ENCODE data around the gene ACER3. TPM values are rescaled to one million over a fixed set of nuclear protein-coding genes. Genes with fewer than 3 reads are reported as not detected.

ACER3 gene
- total and polyA plus RNA-seq, 8 donors, result 2.1 to 25.9 (median 8.5) TPM

- TF ChIP-seq EP300 (IDR thresholded peaks at IDR 0.05) (no peak), POLR2A (IDR thresholded peaks at IDR 0.05) (no peak), CTCF (IDR thresholded peaks at IDR 0.05) (no peak), POLR2AphosphoS5 (IDR thresholded peaks at IDR 0.05) (no peak)
- H3K27ac ChIP-seq, result peak overlapping the region; percentile 3 to 75 (median 52)
- peaks cover 0 to 16% (median 7%) of the 10 kb centered on the region in 3 donors for H3K27me3 ChIP-seq
- DNase-seq, result no peak
- H3K9me3 ChIP-seq, result no peaks in the 10 kb centered on the region
- intact Hi-C loops (cut with DNase I; ENCODE audit: low total_unique reads), result no loop called here
- H3K4me1 ChIP-seq, result peaks cover 0 to 5% (median 0%) of the 10 kb centered on the region in 4 donors
- 42 to 66% (median 57%) methylated on average over 2 of the region's 2 CpGs for WGBS, 5 donors
- no peaks in the 10 kb centered on the region for H3K36me3 ChIP-seq
- no peak overlapping the region for H3K4me3 ChIP-seq
Observed at GRCh38 chr11:77026743-77027142, 166.0 kb downstream of the ACER3 start.

- H3K27ac ChIP-seq, result peak overlapping the region in 4 of 5 donors; percentile 3 to 75 (median 51)
Observed at GRCh38 chr11:77027275-77027674, 166.6 kb downstream of the ACER3 start.

GRCh38 chr11:77029829-77030228, 169.1 kb downstream of the ACER3 start:
- H3K4me1 ChIP-seq, result peaks cover 0 to 7% (median 2%) of the 10 kb centered on the region in 4 donors
- peak; percentile 53 to 63 for DNase-seq
- intact Hi-C loops (cut with DNase I; ENCODE audit: low total_unique reads), result no loop called here
- H3K27ac ChIP-seq, result peak overlapping the region in 3 of 5 donors; percentile 55 to 78 (median 63)
- TF ChIP-seq POLR2A (IDR thresholded peaks at IDR 0.05) (no peak), POLR2AphosphoS5 (IDR thresholded peaks at IDR 0.05) (peak in 2 of 3 donors; percentile 48 to 74)
- H3K36me3 ChIP-seq, result no peaks in the 10 kb centered on the region
- WGBS, 5 donors, result 29 to 50% (median 47%) methylated on average over 7 of the region's 7 CpGs
- peaks cover 0 to 23% (median 7%) of the 10 kb centered on the region in 3 donors for H3K27me3 ChIP-seq
- H3K9me3 ChIP-seq, result no peaks in the 10 kb centered on the region
- no peak overlapping the region for H3K4me3 ChIP-seq

More at GRCh38 chr11:77027275-77027674, 166.6 kb downstream of the ACER3 start:
- TF ChIP-seq POLR2A (IDR thresholded peaks at IDR 0.05) (no peak), POLR2AphosphoS5 (IDR thresholded peaks at IDR 0.05) (peak in 2 of 3 donors; percentile 12 to 13), EP300 (IDR thresholded peaks at IDR 0.05) (no peak), CTCF (IDR thresholded peaks at IDR 0.05) (no peak)
- Histone ChIP-seq H3K9me3 (no peaks in the 10 kb centered on the region), H3K27me3 (peaks cover 0 to 18% (median 7%) of the 10 kb centered on the region in 3 donors), H3K4me1 (peaks cover 0 to 5% (median 0%) of the 10 kb centered on the region in 4 donors), H3K4me3 (no peak overlapping the region), H3K36me3 (no peaks in the 10 kb centered on the region)
- 67 to 92% (median 84%) methylated on average over 1 of the region's 1 CpG for WGBS, 5 donors
- peak in 1 of 2 donors; percentile 54 for DNase-seq
- intact Hi-C loops (cut with DNase I; ENCODE audit: low total_unique reads), result no loop called here

GRCh38 chr11:77030834-77031414, 170.2 kb downstream of the ACER3 start:
- DNase-seq, result no peak
- no peaks in the 10 kb centered on the region for H3K9me3 ChIP-seq
- H3K36me3 ChIP-seq, result no peaks in the 10 kb centered on the region
- H3K4me1 ChIP-seq, result peaks cover 0 to 18% (median 10%) of the 10 kb centered on the region in 4 donors
- 77 to 93% (median 86%) methylated on average over 12 of the region's 12 CpGs for WGBS, 5 donors
- no peak for TF ChIP-seq EP300 (IDR thresholded peaks at IDR 0.05)
- TF ChIP-seq CTCF (IDR thresholded peaks at IDR 0.05), result no peak
- TF ChIP-seq POLR2AphosphoS5 (IDR thresholded peaks at IDR 0.05), result no peak
- TF ChIP-seq POLR2A (IDR thresholded peaks at IDR 0.05), result no peak
- intact Hi-C loops (cut with DNase I; ENCODE audit: low total_unique reads), result no loop called here
- H3K4me3 ChIP-seq, result no peak overlapping the region
- peaks cover 0 to 23% (median 7%) of the 10 kb centered on the region in 3 donors for H3K27me3 ChIP-seq
- peak overlapping the region in 4 of 5 donors; percentile 20 to 78 (median 62) for H3K27ac ChIP-seq

- no peak overlapping the region for H3K4me3 ChIP-seq
- intact Hi-C loops (cut with DNase I; ENCODE audit: low total_unique reads), result no loop called here
Observed at GRCh38 chr11:77031599-77031998, 170.9 kb downstream of the ACER3 start.

More at GRCh38 chr11:77031599-77031998, 170.9 kb downstream of the ACER3 start:
- no peaks in the 10 kb centered on the region for H3K36me3 ChIP-seq
- no peak for DNase-seq
- H3K9me3 ChIP-seq, result no peaks in the 10 kb centered on the region
- 79 to 84% (median 84%) methylated on average over 3 of the region's 3 CpGs for WGBS, 5 donors
- peaks cover 0 to 23% (median 7%) of the 10 kb centered on the region in 3 donors for H3K27me3 ChIP-seq
- H3K27ac ChIP-seq, result peak overlapping the region in 1 of 5 donors; percentile 78
- peaks cover under 1 to 20% (median 15%) of the 10 kb centered on the region in 4 donors for H3K4me1 ChIP-seq
- TF ChIP-seq CTCF (IDR thresholded peaks at IDR 0.05) (no peak), POLR2A (IDR thresholded peaks at IDR 0.05) (no peak), EP300 (IDR thresholded peaks at IDR 0.05) (no peak), POLR2AphosphoS5 (IDR thresholded peaks at IDR 0.05) (no peak)
